MM.1S (cell line): ENCODE measurements around the gene SLC13A2.

ENCODE experiments used
- DNase-seq: peaks from one replicate; pipeline ENCODE4 v3.0.0-alpha.2; 2015
- H2AFZ ChIP-seq: fragments of 300-600 bp; sonication (generic); 2 replicates; pipeline ENCODE4 v1.6.0; 2016; ENCODE audit warnings: antibody characterized with exemption, low read length
- H3F3A ChIP-seq: fragments of 300-600 bp; sonication (generic); 2 replicates; pipeline ENCODE4 v1.6.1; 2016; ENCODE audit warnings: mild to moderate bottlenecking, antibody characterized with exemption, low read length, moderate library complexity, mixed read lengths; ENCODE audit not compliant: insufficient read depth
- H3K27ac ChIP-seq: fragments of 300-600 bp; sonication (generic); 2 replicates; pipeline ENCODE4 v1.5.1; 2016; ENCODE audit warnings: mild to moderate bottlenecking, low read length
- H3K27me3 ChIP-seq: fragments of 300-600 bp; sonication (generic); replicated peaks from 2 replicates; pipeline ENCODE4 v1.6.0; 2016; ENCODE audit warnings: low read length; ENCODE audit not compliant: insufficient read depth
- H3K36me3 ChIP-seq: fragments of 300-600 bp; sonication (generic); replicated peaks from 2 replicates; pipeline ENCODE4 v1.6.1; 2016; ENCODE audit warnings: mild to moderate bottlenecking, low read length, mixed read lengths; ENCODE audit not compliant: insufficient read depth
- H3K4me1 ChIP-seq: fragments of 300-600 bp; sonication (generic); 2 replicates; pipeline ENCODE4 v1.6.1; 2016; ENCODE audit warnings: low read length, mixed read lengths
- H3K4me2 ChIP-seq: fragments of 300-600 bp; sonication (generic); 2 replicates; pipeline ENCODE4 v1.6.0; 2016; ENCODE audit warnings: low read depth, low read length
- H3K4me3 ChIP-seq: fragments of 300-600 bp; sonication (generic); 2 replicates; pipeline ENCODE4 v1.5.1; 2016; ENCODE audit warnings: low read length, mixed read lengths
- H3K79me2 ChIP-seq: fragments of 300-600 bp; sonication (generic); 2 replicates; pipeline ENCODE4 v1.6.1; 2016; ENCODE audit warnings: mixed run types, low read length, mixed read lengths
- H3K9ac ChIP-seq: fragments of 300-600 bp; sonication (generic); 2 replicates; pipeline ENCODE4 v1.6.1; 2016; ENCODE audit warnings: low read length, mixed read lengths
- H3K9me2 ChIP-seq: fragments of 300-600 bp; sonication (generic); replicated peaks from 2 replicates; pipeline ENCODE4 v1.6.1; 2016; ENCODE audit warnings: mild to moderate bottlenecking, low read length, mixed read lengths; ENCODE audit not compliant: insufficient read depth
- H3K9me3 ChIP-seq: fragments of 300-600 bp; sonication (generic); replicated peaks from 2 replicates; pipeline ENCODE4 v1.6.1; 2016; ENCODE audit warnings: mild to moderate bottlenecking, low read length, mixed read lengths; ENCODE audit not compliant: insufficient read depth
- H4K20me1 ChIP-seq: fragments of 300-600 bp; sonication (generic); 2 replicates; pipeline ENCODE4 v1.6.1; 2016; ENCODE audit warnings: mild to moderate bottlenecking, low read length, moderate library complexity, mixed read lengths; ENCODE audit not compliant: insufficient read depth
- CTCF ChIP-seq: fragments of 300-600 bp; sonication (generic); IDR thresholded peaks from 2 replicates; pipeline ENCODE4 v1.5.1; 2016; ENCODE audit warnings: antibody characterized with exemption, low read length, mixed read lengths
- EZH2 ChIP-seq: fragments of 300-600 bp; sonication (generic); optimal IDR thresholded peaks from 2 replicates; pipeline ENCODE3; 2017; ENCODE audit warnings: low read depth, mild to moderate bottlenecking, antibody characterized with exemption, low read length, mixed read lengths
- EZH2phosphoT487 ChIP-seq: fragments of 300-600 bp; sonication (generic); IDR thresholded peaks from 2 replicates; pipeline ENCODE4 v1.6.1; 2018; ENCODE audit warnings: antibody characterized with exemption, low read length

Gene SLC13A2

GRCh38 chr17:28544402-28545140, 71.1 kb downstream of the SLC13A2 start:
- DNase-seq, result no peak
- Histone ChIP-seq H3K4me2 (no peak overlapping the region), H3K36me3 (no peaks in the 10 kb centered on the region), H3K79me2 (no peaks in the 10 kb centered on the region), H4K20me1 (no peaks in the 10 kb centered on the region), H3F3A (no peaks in the 10 kb centered on the region), H3K9me2 (no peaks in the 10 kb centered on the region), H2AFZ (no peak overlapping the region), H3K27me3 (peaks cover 23% of the 10 kb centered on the region), H3K9ac (no peak overlapping the region), H3K9me3 (no peaks in the 10 kb centered on the region), H3K4me1 (no peaks in the 10 kb centered on the region), H3K4me3 (no peak overlapping the region), H3K27ac (no peak overlapping the region)
- no peak for TF ChIP-seq EZH2phosphoT487
- no peak for TF ChIP-seq EZH2
- no peak for TF ChIP-seq CTCF

- no peaks in the 10 kb centered on the region for H3F3A ChIP-seq
- H4K20me1 ChIP-seq, result no peaks in the 10 kb centered on the region
- no peak overlapping the region for H3K9ac ChIP-seq
- DNase-seq, result no peak
- H3K27ac ChIP-seq, result no peak overlapping the region
- H3K36me3 ChIP-seq, result no peaks in the 10 kb centered on the region
- no peaks in the 10 kb centered on the region for H3K79me2 ChIP-seq
- no peaks in the 10 kb centered on the region for H3K9me2 ChIP-seq
- no peak overlapping the region for H3K4me2 ChIP-seq
- no peaks in the 10 kb centered on the region for H3K9me3 ChIP-seq
- peaks cover 17% of the 10 kb centered on the region for H3K27me3 ChIP-seq
- no peak overlapping the region for H3K4me3 ChIP-seq
- H3K4me1 ChIP-seq, result no peaks in the 10 kb centered on the region
- H2AFZ ChIP-seq, result no peak overlapping the region
- no peak for TF ChIP-seq EZH2phosphoT487
- no peak for TF ChIP-seq CTCF
- TF ChIP-seq EZH2, result no peak
These were observed 71.7 kb downstream of the SLC13A2 start for GRCh38 chr17:28545141-28545503.

GRCh38 chr17:28545787-28546415, 72.5 kb downstream of the SLC13A2 start:
- TF ChIP-seq EZH2 (no peak), EZH2phosphoT487 (no peak), CTCF (no peak)
- H3K4me1 ChIP-seq, result no peaks in the 10 kb centered on the region
- no peak overlapping the region for H2AFZ ChIP-seq
- no peaks in the 10 kb centered on the region for H3K36me3 ChIP-seq
- H3K4me2 ChIP-seq, result no peak overlapping the region
- H3K9ac ChIP-seq, result no peak overlapping the region
- H3K79me2 ChIP-seq, result no peaks in the 10 kb centered on the region
- H3K27ac ChIP-seq, result no peak overlapping the region
- no peaks in the 10 kb centered on the region for H4K20me1 ChIP-seq
- no peak overlapping the region for H3K4me3 ChIP-seq
- peaks cover 15% of the 10 kb centered on the region for H3K27me3 ChIP-seq
- no peak for DNase-seq
- no peaks in the 10 kb centered on the region for H3K9me2 ChIP-seq
- H3K9me3 ChIP-seq, result no peaks in the 10 kb centered on the region
- H3F3A ChIP-seq, result no peaks in the 10 kb centered on the region
